CD1c-positive myeloid dendritic cell (primary cell): Measurements from ENCODE around the gene TBC1D5.
"Not testable (repeated sequence)": the region's sequence is repeated elsewhere in the genome, so short reads cannot be mapped to it uniquely, and the experiment has no call there.

ENCODE experiments used
- DNase-seq: peaks from one replicate; pipeline ENCODE4 v3.0.0-alpha.2; 2016; ENCODE audit errors: extremely low spot score

TBC1D5 gene

GRCh38 chr3:17133632-17134545, 608.5 kb downstream of the TBC1D5 start:
- DNase-seq, result no peak

- no peak for DNase-seq
Observed at GRCh38 chr3:17132286-17133115, 609.9 kb downstream of the TBC1D5 start.

DNA sequence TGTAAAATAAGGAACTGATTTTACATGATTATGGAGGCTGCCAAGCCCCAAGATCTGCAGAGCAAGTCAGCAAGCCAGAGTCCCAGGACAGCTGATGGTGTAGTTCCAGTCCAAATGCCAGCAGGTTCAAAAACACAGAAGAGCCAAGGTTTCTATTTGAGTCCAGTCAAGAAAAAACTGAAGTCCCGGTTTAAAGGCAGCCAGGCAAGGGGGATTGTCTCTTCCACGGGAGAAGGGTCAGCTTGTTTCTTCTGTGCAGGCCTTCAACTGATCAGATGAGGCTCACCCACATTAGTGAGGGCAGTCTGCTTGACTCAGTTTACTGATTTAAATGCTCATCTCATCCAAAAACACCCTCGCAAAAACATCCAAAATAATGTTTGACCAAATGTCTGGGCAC, 611.5 kb downstream of the TBC1D5 start:
- DNase-seq, result no peak

- DNase-seq, result no peak
Observed at GRCh38 chr3:17129556-17129955, 612.9 kb downstream of the TBC1D5 start.

GRCh38 chr3:17128671-17129070, 613.8 kb downstream of the TBC1D5 start:
- DNase-seq, result not testable (repeated sequence)

DNA sequence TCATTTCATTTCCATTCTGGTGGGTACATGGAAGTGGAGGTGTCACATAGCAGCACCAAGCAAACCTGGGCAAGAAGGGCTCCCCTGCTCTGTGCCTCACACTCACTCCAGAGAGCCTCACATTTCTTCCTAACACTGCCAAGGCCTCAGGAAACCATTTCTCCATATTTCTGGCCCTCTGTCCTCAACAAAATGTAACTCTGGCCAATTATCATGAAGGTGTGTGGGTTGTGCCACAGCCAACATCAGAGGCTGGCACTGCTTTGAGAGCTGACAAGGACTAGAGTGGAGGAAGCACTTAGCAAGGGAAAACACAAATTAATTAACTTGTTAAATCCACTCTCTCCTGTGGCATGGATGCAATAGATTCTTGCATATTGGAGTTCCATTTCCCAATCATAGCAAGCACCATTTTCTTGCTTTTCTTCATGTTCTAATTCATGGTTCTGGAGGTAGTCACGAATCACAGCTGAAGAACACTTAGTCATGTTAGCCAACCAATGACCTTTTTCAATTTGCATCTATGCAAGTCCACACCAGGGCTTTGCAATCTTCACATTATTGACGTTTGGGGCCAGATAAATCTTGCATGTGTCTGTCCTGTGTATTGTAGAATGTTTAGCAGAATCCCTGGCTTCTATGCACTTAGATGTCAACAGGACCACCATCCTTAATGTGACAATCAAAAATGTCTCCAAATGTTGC, 616.5 kb downstream of the TBC1D5 start:
- no peak for DNase-seq

GRCh38 chr3:17122758-17123157, 619.7 kb downstream of the TBC1D5 start:
- DNase-seq, result no peak

DNA sequence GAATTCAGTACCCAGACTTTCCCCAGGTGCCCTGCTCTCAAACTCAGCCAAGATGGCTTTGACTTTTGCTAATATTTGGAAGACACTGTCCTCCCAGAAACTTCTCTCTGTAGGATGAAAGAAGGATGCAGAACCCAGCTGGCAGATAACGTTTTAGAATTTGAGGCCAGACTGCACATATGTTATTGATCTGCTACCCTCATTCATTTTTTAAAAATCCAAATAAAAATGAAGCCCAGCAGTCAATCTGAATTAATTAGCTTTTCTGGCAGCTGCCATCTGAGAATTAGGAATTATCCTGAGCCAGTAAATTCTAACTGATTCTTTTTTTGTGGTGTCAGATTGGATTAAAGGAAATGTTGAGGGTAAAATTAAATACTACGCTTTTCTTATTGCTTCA, 621.1 kb downstream of the TBC1D5 start:
- DNase-seq, result no peak

- no peak for DNase-seq
Observed at GRCh38 chr3:17120115-17120514, 622.3 kb downstream of the TBC1D5 start.

DNA sequence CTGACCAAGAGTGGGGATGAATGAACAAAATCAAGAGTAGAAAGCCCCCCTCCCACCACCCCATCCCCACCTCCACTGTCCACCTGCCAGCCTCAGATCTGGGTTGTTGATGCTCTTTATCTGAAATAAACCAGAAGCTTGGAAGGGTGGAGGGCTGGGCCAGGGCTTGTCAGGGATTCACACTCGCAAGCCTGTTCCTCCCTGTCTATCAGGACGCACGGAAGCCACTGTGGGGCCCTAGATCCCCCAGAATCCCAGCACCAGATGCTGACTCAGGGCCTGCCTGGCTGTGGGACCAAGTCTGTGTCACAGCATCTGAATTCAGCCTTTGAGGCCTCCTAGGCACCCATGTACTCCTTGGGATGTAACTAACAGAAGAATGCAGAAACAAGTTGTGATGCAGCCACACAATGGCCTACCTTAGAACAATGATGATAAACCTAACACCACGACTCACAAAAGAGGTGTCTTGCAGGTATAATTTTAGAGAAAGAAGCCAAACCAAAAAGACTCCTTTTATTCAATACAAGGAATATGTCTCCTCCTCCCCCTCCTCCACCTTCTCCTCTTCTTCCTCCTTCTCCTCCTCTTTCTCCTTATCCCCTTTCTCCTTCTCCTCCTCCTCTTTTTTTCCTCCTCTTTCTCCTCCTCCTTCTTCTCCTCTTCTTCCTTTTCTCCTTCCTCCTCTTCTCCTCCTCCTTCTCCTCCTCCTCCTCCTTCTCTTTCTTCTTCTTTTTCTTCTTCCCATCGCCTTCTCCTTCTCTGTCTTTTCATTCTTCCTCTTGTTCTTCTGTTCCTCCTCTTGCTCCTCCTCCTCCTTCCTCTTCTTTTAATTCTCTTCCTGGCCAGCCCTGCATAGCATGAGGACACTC, 623.0 kb downstream of the TBC1D5 start:
- DNase-seq, result no peak

DNA sequence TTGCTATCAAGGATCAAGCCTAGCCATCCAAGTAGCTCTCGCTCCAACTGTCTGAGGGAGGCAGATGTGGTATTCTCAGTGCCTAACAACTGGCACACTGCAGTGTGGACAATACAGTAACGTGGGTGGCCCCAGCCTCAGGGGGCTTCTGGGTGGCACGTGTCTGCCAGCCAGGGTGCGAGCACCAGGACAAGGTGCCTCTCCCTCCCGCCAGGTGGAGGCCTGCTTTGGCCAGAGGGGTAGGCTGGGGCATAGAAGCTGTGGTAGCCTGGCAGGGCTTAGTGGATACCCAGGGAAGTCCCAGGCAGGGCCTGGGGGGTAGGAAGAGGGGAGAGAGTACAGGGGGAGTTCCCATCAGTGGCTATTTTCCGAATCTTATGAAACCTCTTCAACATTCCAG, 623.7 kb downstream of the TBC1D5 start:
- no peak for DNase-seq

- DNase-seq, result no peak
Observed at GRCh38 chr3:17116007-17116600, 626.3 kb downstream of the TBC1D5 start.

- no peak for DNase-seq
Observed at GRCh38 chr3:17115186-17115585, 627.2 kb downstream of the TBC1D5 start.

DNA sequence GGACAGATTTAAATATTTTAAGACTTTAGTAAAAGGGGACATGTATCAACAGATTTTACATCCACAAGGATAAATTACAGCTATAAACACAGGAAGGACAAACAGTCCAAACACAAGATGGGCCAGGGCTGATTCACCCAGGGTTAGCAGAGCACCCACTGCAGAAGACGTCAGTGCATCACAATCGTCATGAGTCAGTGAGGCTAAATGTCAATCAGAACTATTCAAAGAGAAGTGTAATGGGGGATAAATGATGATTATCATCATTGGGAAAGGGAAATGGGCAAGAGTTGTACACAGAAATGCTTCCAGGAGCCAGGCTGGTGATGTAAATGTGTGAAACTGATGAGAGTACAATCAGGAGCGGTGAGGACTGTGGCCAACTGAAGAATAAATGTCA, 630.8 kb downstream of the TBC1D5 start:
- DNase-seq, result no peak

GRCh38 chr3:17110660-17111396, 631.6 kb downstream of the TBC1D5 start:
- peak; percentile 47 for DNase-seq
